Thyroid gland (tissue), 4 donors: ENCODE data around the gene TSGA10IP. TPM values are rescaled to one million over a fixed set of nuclear protein-coding genes. Genes with fewer than 3 reads are reported as not detected.

ENCODE experiments used
- DNase-seq, 2 donors: peaks; one replicate each; pipeline ENCODE4 v3.0.0-alpha.2; 2019
- H3K27ac ChIP-seq, 3 donors: fragments of 200-600 bp; sonication (generic); 1 replicate in 2 of 3; 2 replicates in 1 of 3; pipeline ENCODE4 v1.5.1; 2016 to 2019; ENCODE audit warnings: mild to moderate bottlenecking in 1 of 3, moderate library complexity in 1 of 3
- H3K27me3 ChIP-seq: fragments of 200-600 bp; sonication (generic); one replicate; pipeline ENCODE4 v1.5.1; 2019
- H3K36me3 ChIP-seq, 2 donors: fragments of 200-600 bp; sonication (generic); one replicate each; pipeline ENCODE4 v1.5.1; 2016 to 2019
- H3K4me1 ChIP-seq, 2 donors: fragments of 200-600 bp; sonication (generic); one replicate each; pipeline ENCODE4 v1.5.1; 2017 to 2019
- H3K4me3 ChIP-seq, 3 donors: fragments of 200-600 bp; sonication (generic); replicated peaks in 1 of 3; 1 replicate in 2 of 3; 2 replicates in 1 of 3; pipeline ENCODE4 v1.5.1; 2016; ENCODE audit warnings: mild to moderate bottlenecking in 1 of 3
- H3K9me3 ChIP-seq: fragments of 200-600 bp; sonication (generic); one replicate; pipeline ENCODE4 v1.5.1; 2017
- POLR2A ChIP-seq, 2 donors: fragments of 450-650 bp; IDR thresholded peaks; one replicate each; pipeline ENCODE4 v1.6.1; 2017; ENCODE audit warnings: antibody characterized with exemption in 2 of 2, mild to moderate bottlenecking in 2 of 2, moderate library complexity in 1 of 2
- WGBS, 2 donors: methylation state at CpG; one replicate each; pipeline ENCODE4 v1.1.5; 2017; 5-methylcytosine and 5-hydroxymethylcytosine counted together
- intact Hi-C: fragments of 100-400 bp; cut with DNase I; formaldehyde crosslinking; loops from one replicate; pipeline ENCODE4 v1.15.1; 2023
- total RNA-seq, 4 donors: library from RNA; depleted of rRNA; stranded (reverse); fragments of >200 nt; gene quantifications; one replicate each; pipeline ENCODE4 v1.2.3, GENCODE V29; 2016
- TF ChIP-seq, protein P1 (sequence below), 6 experiments: fragments of 200-600 bp in 3 of 6; fragments of 450-650 bp in 3 of 6; sonication (generic) in 3 of 6; IDR thresholded peaks; one replicate each; pipeline ENCODE4 v1.5.1; 2016 to 2019; ENCODE audit warnings: antibody characterized with exemption in 6 of 6, mild to moderate bottlenecking in 2 of 6, inconsistent platforms in 1 of 6, moderate library complexity in 1 of 6

TSGA10IP gene
- total RNA-seq, 4 donors from 2014 or later, result 0.33 TPM; not detected in 3

DNA sequence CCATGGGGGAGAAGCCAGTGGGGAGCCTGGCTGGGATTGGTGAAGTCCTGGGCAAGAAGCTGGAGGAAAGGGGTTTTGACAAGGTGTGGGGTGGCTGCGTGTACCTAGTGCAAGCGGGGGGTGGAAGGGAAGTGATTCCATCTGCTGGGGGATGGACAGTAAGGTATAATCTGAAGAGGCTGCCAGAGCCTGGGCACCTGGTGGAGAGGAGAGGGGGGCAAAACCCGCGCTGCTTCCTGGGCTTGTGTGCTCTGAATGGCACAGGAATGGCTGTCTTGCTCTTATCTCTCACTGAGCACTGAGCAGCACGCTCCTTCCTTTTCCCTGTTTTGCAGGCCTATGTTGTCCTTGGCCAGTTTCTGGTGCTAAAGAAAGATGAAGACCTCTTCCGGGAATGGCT is 58.0 kb downstream of the TSGA10IP start:
- TF ChIP-seq, protein P1, sequence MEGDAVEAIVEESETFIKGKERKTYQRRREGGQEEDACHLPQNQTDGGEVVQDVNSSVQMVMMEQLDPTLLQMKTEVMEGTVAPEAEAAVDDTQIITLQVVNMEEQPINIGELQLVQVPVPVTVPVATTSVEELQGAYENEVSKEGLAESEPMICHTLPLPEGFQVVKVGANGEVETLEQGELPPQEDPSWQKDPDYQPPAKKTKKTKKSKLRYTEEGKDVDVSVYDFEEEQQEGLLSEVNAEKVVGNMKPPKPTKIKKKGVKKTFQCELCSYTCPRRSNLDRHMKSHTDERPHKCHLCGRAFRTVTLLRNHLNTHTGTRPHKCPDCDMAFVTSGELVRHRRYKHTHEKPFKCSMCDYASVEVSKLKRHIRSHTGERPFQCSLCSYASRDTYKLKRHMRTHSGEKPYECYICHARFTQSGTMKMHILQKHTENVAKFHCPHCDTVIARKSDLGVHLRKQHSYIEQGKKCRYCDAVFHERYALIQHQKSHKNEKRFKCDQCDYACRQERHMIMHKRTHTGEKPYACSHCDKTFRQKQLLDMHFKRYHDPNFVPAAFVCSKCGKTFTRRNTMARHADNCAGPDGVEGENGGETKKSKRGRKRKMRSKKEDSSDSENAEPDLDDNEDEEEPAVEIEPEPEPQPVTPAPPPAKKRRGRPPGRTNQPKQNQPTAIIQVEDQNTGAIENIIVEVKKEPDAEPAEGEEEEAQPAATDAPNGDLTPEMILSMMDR (IDR thresholded peaks at IDR 0.05), result no peak
- no peak for TF ChIP-seq POLR2A (IDR thresholded peaks at IDR 0.05)
- 76 to 79% methylated on average over 6 of the region's 6 CpGs for WGBS, 2 donors
- Histone ChIP-seq H3K36me3 (peaks cover 28 to 32% of the 10 kb centered on the region in 2 donors), H3K4me1 (peaks cover 9 to 18% of the 10 kb centered on the region in 2 donors), H3K4me3 (peak overlapping the region in 1 of 3 donors; percentile 61), H3K9me3 (no peaks in the 10 kb centered on the region), H3K27me3 (no peaks in the 10 kb centered on the region), H3K27ac (peak overlapping the region in 2 of 3 donors; percentile 89 to 91)
- intact Hi-C loops, result no loop called here
- DNase-seq, result no peak

DNA sequence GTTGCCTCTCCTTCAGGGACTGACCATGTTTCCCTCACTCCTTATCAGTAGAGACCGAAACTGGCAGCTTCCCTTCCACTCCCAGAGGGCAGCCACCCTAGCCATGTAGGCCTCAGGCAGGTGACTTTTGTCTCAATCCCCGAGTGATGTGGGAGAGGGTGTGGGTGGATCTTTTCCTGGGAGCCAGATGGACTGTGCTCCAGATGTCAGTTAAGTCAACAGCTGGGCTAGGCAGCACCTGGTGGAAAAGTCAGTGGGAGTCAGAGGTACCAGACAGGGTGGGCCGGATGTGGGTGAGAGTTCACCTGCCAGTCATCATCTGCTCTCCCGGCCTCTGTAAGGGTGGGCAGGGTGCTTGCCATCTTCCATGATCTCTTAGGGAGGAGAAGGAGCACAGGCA is 58.9 kb downstream of the TSGA10IP start:
- intact Hi-C loops, result no loop called here
- no peak for DNase-seq
- TF ChIP-seq POLR2A (IDR thresholded peaks at IDR 0.05), result no peak
- TF ChIP-seq, protein P1 (IDR thresholded peaks at IDR 0.05), result no peak
- H3K4me1 ChIP-seq, result peaks cover 9 to 25% of the 10 kb centered on the region in 2 donors
- H3K9me3 ChIP-seq, result no peaks in the 10 kb centered on the region
- no peak overlapping the region for H3K27ac ChIP-seq
- H3K27me3 ChIP-seq, result no peaks in the 10 kb centered on the region
- H3K36me3 ChIP-seq, result peaks cover 19 to 23% of the 10 kb centered on the region in 2 donors
- no peak overlapping the region for H3K4me3 ChIP-seq
- 96 to 97% methylated on average over 4 of the region's 4 CpGs for WGBS, 2 donors

DNA sequence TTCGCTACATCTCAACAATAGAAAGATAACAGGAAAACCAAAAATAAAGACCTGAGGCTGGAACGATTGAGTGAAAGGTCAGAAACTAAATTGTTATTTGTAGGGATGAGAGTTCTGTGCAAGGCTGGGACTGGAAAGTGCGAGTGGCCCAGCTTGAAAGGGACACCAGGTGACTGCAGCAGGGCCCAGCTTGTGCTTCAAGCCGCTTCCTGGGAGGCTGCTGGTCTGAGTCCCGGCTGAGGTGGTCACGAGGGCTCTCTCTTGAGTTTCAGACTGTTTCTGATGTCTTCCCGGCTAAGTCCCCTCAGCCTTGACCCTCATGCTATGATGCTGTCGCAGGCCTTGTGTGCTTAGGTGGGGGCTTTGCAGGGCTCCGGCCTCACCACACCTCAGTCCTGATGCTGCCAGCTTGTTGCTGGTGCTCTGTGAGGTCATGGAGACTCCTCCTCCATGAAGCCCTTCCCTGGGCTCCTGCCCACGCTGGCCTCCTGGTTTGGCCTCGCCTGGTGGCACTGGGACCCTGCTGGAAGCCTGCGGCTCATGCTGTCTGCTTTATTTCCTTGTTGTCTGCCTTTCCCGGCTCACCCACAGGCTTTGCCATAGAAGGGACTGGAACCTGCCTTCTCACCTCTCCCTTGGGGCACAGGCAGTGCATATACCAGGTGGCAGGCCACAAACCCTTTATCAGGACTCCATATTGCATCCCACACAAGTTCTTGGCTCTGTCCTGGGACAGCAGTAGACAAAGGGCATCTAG is 61.0 kb downstream of the TSGA10IP start:
- H3K4me3 ChIP-seq, result no peak overlapping the region
- H3K27ac ChIP-seq, result no peak overlapping the region
- H3K4me1 ChIP-seq, result peaks cover 4 to 23% of the 10 kb centered on the region in 2 donors
- no peak for TF ChIP-seq POLR2A (IDR thresholded peaks at IDR 0.05)
- TF ChIP-seq, protein P1 (IDR thresholded peaks at IDR 0.05), result no peak
- H3K9me3 ChIP-seq, result no peaks in the 10 kb centered on the region
- 87 to 91% methylated on average over 9 to 13 of the region's 13 CpGs for WGBS, 2 donors
- intact Hi-C loops, result loop anchor here (5.0 kb wide), 1 partner anchor 49 kb away; no protein-coding TSS in a partner anchor
- no peaks in the 10 kb centered on the region for H3K27me3 ChIP-seq
- peaks cover 7 to 12% of the 10 kb centered on the region in 2 donors for H3K36me3 ChIP-seq
- DNase-seq, result no peak

DNA sequence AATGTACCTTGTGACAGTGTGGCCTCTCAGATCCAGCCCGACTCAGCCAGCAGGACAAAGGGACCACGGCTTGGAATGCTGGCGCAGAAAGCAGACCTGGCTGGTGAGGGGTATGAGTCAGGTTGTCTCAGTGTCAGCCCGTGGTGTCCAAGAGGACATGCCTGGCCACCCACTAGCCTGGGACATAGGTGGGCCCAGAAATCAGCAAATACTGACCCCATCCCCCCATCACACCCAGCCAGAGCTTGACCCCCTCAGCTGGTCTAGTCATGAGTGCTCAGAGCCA is 61.6 kb downstream of the TSGA10IP start:
- H3K9me3 ChIP-seq, result no peaks in the 10 kb centered on the region
- DNase-seq, result no peak
- no peak overlapping the region for H3K27ac ChIP-seq
- no peaks in the 10 kb centered on the region for H3K27me3 ChIP-seq
- intact Hi-C loops, result loop anchor here (5.0 kb wide), 1 partner anchor 50 kb away; no protein-coding TSS in a partner anchor
- WGBS, 2 donors, result 69 to 85% methylated on average over 2 to 3 of the region's 4 CpGs
- no peak for TF ChIP-seq POLR2A (IDR thresholded peaks at IDR 0.05)
- TF ChIP-seq, protein P1 (IDR thresholded peaks at IDR 0.05), result no peak
- no peak overlapping the region for H3K4me3 ChIP-seq
- peaks cover 7 to 12% of the 10 kb centered on the region in 2 donors for H3K36me3 ChIP-seq
- peaks cover 8 to 28% of the 10 kb centered on the region in 2 donors for H3K4me1 ChIP-seq

DNA sequence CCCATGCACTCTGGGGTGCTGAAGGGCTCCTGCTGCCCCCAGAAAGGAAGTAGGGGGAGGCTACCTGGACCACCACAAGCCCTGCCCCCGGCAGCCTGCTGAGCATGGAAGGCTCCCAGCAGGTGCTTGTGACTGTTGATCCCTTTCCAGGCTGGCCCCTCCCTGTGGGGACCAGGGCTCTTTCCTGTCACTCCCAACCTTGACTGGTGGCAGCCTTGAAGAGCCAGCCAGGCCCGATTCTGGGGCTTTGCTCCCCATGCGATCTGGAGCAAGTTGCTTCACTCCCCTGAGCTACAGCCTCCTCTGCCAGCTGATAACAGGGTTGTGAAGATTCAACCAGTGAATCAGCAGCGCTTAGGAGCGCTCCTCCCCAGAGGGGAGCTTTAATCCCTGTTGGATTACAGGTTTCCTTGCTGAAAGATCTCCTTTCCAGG is 61.9 kb downstream of the TSGA10IP start:
- peak in 1 of 2 donors; percentile 17 for DNase-seq
- Histone ChIP-seq H3K36me3 (peaks cover 7 to 12% of the 10 kb centered on the region in 2 donors), H3K27ac (no peak overlapping the region), H3K4me3 (no peak overlapping the region), H3K27me3 (no peaks in the 10 kb centered on the region), H3K4me1 (peaks cover 11 to 32% of the 10 kb centered on the region in 2 donors), H3K9me3 (no peaks in the 10 kb centered on the region)
- intact Hi-C loops, result loop anchor here (5.0 kb wide), 1 partner anchor 50 kb away; no protein-coding TSS in a partner anchor
- 48 to 53% methylated on average over 4 to 5 of the region's 5 CpGs for WGBS, 2 donors
- no peak for TF ChIP-seq POLR2A (IDR thresholded peaks at IDR 0.05)
- TF ChIP-seq, protein P1 (IDR thresholded peaks at IDR 0.05), result no peak
